Epithelial cell of esophagus (primary cell): ENCODE results near the gene BRMS1L.
A peak's percentile ranks its signal among the peaks of the same experiment; 100 is the strongest.
"Not testable (repeated sequence)": the region's sequence is repeated elsewhere in the genome, so short reads cannot be mapped to it uniquely, and the experiment has no call there.

Experiments
- DNase-seq: peaks from one replicate; pipeline ENCODE4 v3.0.0; 2010; ENCODE audit warnings: low read depth
- H3K4me3 ChIP-seq: 2 replicates; pipeline ENCODE4 v1.5.1; 2011; ENCODE audit warnings: mild to moderate bottlenecking, low read length, control low read depth
- TF ChIP-seq, protein P1 (sequence below): IDR thresholded peaks from 2 replicates; pipeline ENCODE4 v1.5.1; 2011; ENCODE audit warnings: low read depth, mild to moderate bottlenecking, low read length, control low read depth, inconsistent platforms; ENCODE audit not compliant: insufficient read depth; ENCODE audit errors: missing control alignments

Gene BRMS1L, protein sequence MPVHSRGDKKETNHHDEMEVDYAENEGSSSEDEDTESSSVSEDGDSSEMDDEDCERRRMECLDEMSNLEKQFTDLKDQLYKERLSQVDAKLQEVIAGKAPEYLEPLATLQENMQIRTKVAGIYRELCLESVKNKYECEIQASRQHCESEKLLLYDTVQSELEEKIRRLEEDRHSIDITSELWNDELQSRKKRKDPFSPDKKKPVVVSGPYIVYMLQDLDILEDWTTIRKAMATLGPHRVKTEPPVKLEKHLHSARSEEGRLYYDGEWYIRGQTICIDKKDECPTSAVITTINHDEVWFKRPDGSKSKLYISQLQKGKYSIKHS

DNA sequence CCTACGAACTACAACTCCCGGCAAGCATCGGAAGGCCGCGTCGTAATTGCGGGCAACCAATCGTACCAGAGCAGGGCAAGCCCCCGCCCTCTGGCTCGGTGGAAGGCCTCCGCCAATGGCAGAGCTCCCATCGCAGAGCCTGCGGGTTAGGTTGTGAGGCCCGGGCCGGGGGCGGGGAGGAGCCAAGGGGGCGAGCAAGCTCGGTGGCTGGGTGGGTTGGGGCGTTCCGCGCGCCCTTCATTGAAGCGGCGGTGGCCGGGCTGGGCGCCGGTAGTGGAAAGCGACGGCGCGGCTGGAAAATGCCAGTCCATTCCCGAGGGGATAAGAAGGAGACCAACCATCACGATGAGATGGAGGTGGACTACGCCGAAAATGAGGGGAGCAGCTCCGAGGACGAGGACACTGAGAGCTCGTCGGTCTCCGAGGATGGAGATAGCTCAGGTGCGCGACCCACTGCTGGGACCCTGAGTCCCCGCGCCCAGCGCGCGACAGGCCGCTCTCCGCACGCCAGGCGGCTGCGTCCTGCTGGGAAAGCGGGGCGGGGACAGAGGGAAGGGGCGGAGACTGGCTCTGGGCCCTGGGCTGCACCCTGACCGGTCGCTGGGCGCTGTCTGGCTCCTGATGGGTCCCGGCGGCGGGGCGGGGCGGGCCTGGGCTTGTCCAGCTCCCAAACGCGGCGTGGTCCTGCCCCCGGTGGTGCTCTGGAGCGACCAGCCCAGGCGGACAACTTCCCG, at the start of gene BRMS1L:
TSS of gene BRMS1L (plus strand) at position 121 of the 734 bp plus-strand sequence. CDS start at position 300, 179 bp downstream.
- H3K4me3 ChIP-seq = peak within 1 kb of the TSS; percentile 95
- TF ChIP-seq, protein P1, sequence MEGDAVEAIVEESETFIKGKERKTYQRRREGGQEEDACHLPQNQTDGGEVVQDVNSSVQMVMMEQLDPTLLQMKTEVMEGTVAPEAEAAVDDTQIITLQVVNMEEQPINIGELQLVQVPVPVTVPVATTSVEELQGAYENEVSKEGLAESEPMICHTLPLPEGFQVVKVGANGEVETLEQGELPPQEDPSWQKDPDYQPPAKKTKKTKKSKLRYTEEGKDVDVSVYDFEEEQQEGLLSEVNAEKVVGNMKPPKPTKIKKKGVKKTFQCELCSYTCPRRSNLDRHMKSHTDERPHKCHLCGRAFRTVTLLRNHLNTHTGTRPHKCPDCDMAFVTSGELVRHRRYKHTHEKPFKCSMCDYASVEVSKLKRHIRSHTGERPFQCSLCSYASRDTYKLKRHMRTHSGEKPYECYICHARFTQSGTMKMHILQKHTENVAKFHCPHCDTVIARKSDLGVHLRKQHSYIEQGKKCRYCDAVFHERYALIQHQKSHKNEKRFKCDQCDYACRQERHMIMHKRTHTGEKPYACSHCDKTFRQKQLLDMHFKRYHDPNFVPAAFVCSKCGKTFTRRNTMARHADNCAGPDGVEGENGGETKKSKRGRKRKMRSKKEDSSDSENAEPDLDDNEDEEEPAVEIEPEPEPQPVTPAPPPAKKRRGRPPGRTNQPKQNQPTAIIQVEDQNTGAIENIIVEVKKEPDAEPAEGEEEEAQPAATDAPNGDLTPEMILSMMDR = no peak
- DNase-seq = peak; percentile 99

DNA sequence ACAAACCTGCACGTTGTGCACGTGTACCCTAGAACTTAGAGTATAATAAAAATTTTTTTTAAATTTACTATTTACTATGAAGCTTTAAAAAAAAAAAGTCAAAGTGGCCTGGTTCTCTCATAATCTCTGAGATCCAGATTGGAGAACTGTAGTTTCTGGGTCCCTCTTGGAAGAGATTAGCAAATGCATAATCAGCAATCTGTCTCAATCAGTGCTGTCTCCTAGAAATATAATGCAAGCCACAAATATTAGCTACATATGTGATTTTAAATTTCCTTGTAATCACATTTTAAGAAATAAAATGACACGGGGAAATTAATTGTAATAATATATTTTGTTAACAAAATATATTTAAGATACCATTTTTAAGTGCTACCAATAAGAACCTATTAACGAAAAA, 49.3 kb upstream of the BRMS1L start:
- DNase-seq = no peak
- H3K4me3 ChIP-seq = no peak overlapping the region
- TF ChIP-seq, protein P1 = no peak

DNA sequence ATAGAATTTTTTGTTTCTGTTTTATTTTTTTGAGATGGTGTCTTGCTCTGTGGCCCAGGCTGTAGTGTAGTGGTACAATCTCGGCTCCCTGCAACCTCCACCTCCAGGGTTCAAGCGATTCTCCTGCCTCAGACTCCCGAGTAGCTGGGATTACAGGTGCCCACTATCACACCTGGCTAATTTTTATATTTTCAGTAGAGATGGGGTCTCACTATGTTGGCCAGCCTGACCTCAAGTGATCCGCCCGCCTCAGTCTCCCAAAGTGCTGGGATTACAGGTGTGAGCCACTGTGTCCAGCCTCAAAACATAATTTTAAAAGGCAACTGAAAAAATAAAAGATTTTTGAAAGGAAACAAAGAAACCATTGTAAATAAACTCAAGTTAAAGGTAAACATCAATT, 48.6 kb upstream of the BRMS1L start:
- not testable (repeated sequence) for H3K4me3 ChIP-seq, DNase-seq

DNA sequence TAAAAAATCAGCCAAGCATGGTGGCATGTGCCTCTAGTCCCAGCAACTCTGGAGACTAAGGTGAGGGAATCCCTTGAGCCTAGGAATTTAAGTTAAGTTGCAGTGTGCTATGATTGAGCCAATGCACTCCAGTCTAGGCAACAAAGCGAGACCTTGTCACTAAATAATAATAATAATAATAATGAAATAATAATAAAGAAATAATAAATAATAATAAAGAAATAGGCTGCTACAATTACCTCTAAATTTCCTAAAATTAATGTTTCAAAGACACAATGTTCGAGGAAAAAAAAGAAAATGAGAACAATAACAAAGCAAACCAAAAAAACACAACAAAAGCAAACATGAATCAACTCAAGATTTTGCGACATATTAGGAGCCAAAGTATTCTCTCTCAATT, 46.8 kb upstream of the BRMS1L start:
- H3K4me3 ChIP-seq = no peak overlapping the region
- DNase-seq = no peak
- TF ChIP-seq, protein P1 = no peak

DNA sequence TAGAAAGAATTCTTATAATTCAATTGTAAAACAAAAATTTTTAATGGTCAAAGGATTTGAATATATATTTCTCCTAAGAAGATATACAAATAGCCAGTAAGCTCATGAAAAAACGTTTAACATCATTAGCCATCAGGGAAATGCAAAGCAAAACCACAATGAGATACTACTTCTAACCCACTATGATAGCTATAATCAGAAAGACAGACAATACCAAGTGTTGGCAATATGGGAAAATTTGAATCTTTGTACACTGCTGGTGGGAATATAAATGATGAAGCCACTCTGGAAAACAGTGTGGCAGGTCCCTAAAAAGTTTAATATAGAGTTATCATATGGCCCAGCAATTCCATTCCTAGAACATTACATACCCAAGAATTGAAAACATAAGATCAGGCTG, 42.4 kb upstream of the BRMS1L start:
- H3K4me3 ChIP-seq = no peak overlapping the region
- TF ChIP-seq, protein P1 = no peak
- no peak for DNase-seq

DNA sequence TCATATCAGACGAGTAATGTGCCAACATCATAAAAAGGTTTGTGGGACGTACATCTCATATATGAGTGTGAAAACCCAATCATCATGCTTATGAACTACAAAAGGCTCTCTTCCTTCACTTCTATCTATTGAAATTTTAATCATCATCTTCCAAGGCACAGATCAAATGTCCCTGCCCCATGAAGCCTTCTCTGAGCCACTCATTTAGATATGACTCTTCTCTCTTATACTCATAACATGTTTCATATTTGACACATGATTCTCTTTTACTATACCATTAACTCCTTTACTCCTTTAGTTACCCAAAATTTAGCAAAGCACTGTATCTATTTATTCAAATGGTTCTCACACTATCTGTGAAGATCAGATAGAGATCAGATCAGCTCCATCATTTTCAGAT, 39.3 kb upstream of the BRMS1L start:
- H3K4me3 ChIP-seq = no peak overlapping the region
- DNase-seq = no peak
- TF ChIP-seq, protein P1 = no peak

DNA sequence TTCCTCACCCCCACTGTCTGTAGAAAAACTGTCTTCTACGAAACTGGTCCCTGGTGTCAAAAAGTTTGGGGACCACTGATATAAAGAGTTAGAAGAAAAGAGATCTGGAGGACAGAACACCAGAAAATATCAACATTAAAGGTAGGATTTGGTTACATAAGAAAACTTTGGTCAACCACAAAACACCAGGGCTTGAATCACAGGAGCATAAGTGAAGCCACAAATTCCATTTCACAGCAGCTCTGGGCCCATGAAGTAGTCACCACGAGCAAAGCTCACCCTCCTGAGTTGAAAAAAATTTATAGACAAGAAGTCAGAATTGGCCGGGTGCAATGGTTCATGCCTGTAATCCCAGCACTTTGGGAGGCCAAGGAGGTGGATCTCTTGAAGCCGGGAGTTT, 36.5 kb upstream of the BRMS1L start:
- DNase-seq = no peak
- TF ChIP-seq, protein P1 = no peak
- H3K4me3 ChIP-seq = no peak overlapping the region
